Gastrocnemius medialis (tissue), 4 donors: ENCODE results near the gene SPTLC3.

Experiments used
- POLR2A ChIP-seq, 2 donors: fragments of 450-650 bp; IDR thresholded peaks; one replicate each; pipeline ENCODE4 v1.6.1; 2017; ENCODE audit warnings: antibody characterized with exemption in 2 of 2, mild to moderate bottlenecking in 2 of 2, moderate library complexity in 2 of 2
- TF ChIP-seq, protein P1 (sequence below), 5 experiments: fragments of 450-650 bp in 3 of 5; fragments of 200-600 bp in 2 of 5; sonication (generic) in 2 of 5; IDR thresholded peaks in 4 of 5; conservative IDR thresholded peaks in 1 of 5; 1 replicate in 4 of 5; 2 replicates in 1 of 5; pipeline ENCODE4 v1.5.1; 2016 to 2019; ENCODE audit warnings: antibody characterized with exemption in 5 of 5, mild to moderate bottlenecking in 3 of 5, moderate library complexity in 3 of 5

DNA sequence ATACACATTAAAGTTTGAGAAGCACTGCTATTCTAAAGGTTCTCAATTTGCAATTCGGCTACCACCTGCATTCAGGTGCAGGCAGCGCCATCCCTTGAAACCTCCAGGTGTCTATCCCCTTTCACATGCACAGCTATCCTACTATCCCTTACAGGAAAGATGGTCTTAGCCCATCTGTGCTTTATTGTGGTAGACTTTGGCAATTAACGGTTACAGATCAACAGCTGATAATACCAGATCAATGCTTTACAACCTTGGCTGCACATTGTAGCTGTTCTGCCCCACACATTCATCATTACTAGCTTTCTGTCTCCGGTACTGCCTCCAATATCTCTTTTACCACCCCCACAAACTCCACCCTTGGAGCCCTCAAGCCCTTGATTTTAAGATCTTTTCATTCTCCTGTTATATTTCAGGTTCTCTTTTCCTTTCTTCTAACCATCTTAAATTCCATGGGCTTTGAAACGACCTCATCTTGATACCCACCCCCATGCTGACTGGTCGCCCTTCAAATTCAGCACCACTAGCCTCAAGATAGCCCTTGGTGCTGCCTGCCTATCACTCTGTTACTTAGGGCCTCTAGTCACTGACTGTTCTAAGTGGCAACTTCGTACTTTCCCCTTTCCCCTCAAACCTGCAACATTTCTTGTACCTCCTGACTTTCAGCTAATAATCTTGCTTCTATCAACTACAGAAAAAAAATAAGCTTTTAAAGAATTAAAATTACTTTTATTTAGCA lies 50.8 kb downstream of the SPTLC3 start:
- TF ChIP-seq, protein P1, sequence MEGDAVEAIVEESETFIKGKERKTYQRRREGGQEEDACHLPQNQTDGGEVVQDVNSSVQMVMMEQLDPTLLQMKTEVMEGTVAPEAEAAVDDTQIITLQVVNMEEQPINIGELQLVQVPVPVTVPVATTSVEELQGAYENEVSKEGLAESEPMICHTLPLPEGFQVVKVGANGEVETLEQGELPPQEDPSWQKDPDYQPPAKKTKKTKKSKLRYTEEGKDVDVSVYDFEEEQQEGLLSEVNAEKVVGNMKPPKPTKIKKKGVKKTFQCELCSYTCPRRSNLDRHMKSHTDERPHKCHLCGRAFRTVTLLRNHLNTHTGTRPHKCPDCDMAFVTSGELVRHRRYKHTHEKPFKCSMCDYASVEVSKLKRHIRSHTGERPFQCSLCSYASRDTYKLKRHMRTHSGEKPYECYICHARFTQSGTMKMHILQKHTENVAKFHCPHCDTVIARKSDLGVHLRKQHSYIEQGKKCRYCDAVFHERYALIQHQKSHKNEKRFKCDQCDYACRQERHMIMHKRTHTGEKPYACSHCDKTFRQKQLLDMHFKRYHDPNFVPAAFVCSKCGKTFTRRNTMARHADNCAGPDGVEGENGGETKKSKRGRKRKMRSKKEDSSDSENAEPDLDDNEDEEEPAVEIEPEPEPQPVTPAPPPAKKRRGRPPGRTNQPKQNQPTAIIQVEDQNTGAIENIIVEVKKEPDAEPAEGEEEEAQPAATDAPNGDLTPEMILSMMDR (IDR thresholded peaks at IDR 0.05 in 4 of 5, conservative IDR thresholded peaks at IDR 0.05 in 1 of 5), result no peak
- no peak for TF ChIP-seq POLR2A (IDR thresholded peaks at IDR 0.05)
